Raji (cell line): ENCODE measurements around the gene AHI1.

ENCODE experiments used
- POLR2A ChIP-seq: IDR thresholded peaks from 2 replicates; pipeline ENCODE4 v1.6.1; 2011; ENCODE audit warnings: low read depth, low read length, control low read depth; ENCODE audit not compliant: insufficient read depth

The AHI1 gene

GRCh38 chr6:135318738-135319469 is 178.6 kb downstream of the AHI1 start:
- TF ChIP-seq POLR2A: no peak

- no peak for TF ChIP-seq POLR2A
These were observed 183.0 kb downstream of the AHI1 start for GRCh38 chr6:135314543-135314942.

DNA sequence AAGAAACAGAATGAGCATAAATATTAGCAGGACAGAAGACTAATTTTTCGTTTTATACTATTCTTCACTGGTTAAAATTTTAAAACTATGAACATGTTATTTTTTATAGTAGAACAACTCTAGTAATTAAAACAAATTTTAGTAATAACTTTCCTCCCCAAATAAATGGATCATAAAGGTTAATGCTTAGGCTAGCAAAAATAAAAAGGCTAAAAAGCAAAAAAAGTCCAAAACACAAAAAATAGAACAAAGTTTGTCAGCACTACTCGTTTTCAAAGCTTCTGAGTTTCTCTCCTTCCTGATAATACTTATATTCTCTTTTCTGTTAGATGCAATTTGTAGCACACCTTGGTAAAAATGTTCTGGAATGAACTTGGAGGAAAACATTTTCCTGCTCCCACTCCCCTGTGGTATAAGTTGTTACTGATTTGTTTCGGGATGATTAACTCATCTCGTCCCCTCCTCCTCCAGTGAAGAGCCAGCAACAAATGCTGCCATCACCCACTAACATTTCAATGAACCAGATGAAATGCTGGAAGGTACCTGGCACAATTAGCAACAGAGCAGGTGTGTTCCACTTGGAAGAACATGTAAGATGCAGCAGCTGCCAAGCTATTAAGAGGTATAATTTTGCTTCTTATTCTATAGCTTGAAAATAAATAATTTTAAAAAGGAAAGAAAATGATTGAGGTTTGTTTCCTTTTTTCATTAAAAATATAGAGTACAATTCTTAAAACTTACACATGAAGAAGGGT is 185.9 kb downstream of the AHI1 start:
- TF ChIP-seq POLR2A: no peak

GRCh38 chr6:135310291-135310690 is 187.2 kb downstream of the AHI1 start:
- TF ChIP-seq POLR2A: no peak

DNA sequence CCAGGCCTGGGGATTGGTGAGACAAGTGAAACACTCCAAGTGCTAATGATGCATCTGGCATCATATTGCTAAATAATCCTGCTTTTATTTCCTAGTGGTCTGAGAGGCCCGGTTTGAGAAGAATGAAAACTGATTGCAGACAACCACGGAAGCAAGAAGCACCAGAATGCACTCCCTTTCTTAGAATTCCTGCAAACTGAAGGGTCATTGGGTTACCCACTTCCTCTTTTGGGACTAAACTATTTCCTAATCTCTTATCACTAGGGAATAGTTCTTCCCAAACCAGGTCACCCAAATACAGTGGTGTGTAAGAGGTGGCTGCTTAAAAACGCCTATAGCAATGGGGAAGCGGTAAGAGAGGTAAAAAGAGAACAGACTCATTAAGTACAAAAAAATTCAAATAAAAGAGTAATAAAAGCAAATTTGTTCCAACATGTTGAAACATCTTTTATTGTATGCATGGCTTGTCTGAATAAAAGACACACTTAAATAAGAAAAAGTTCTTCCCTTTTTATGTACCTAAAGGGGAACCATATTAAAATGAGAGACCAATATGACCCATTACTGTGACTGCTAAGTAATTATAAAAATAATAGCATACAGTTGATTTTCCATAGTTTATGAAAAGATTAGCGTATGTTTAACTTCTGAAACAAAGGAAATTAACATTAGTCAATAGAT is 190.7 kb downstream of the AHI1 start:
- TF ChIP-seq POLR2A: no peak

DNA sequence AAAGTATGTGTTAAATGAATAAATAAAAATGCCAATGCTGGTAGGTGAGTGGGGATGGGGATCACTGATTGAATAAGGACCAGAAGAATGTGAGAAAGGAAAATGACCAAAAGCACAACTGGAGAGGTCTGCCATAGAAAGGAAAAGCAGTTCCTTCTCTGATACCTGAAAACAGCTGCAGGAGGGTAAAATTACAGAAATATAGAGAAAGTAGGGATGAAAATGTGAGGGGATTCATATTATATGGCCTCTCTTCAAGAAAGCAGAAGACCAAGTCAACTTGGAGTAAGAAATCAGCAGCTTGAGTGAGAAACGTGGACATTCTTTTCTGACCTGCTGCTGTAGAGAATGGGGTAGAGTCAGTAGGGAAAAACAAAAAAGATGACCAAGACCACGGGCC is 191.4 kb downstream of the AHI1 start:
- no peak for TF ChIP-seq POLR2A

DNA sequence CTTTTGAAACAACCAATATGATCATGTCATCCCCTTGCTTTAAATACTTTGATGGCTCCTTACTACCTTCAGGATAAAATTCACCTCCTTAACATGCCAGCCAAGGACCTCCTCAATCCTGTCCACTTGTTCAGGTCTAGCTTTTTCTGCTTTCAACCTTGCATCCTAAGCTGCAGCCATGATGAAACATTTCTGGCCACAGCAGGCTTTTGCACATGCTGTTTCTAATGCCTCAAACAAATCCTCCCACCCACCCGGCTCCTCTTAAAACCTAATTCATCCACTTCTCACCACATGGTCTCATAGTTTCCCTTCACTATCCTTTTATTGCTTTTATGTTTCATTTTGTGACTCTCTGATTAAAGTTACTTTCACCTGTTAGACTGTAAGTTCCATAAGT is 191.9 kb downstream of the AHI1 start:
- no peak for TF ChIP-seq POLR2A

- TF ChIP-seq POLR2A: no peak
These were observed 192.7 kb downstream of the AHI1 start for GRCh38 chr6:135304883-135305282.

- TF ChIP-seq POLR2A: no peak
These were observed 196.2 kb downstream of the AHI1 start for GRCh38 chr6:135301304-135301703.

DNA sequence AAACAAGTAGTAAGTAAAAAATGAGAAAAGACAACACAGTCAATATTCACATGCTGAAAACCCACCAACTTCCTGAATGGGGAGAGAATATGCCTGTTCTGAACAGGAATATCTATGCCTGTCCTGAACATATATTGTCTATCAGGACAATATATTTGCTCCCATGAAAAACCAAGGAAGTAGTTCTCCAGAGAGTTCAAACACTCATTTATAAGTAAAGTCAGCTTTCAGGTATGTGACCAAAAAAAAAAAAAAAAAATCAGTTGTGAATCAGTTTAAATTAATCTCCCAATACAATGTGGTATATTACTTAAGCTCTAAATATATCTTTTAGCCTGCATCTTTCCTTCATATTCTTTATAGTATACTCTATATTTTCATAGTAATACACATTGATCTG is 197.0 kb downstream of the AHI1 start:
- no peak for TF ChIP-seq POLR2A

GRCh38 chr6:135299256-135299655 is 198.3 kb downstream of the AHI1 start:
- no peak for TF ChIP-seq POLR2A

DNA sequence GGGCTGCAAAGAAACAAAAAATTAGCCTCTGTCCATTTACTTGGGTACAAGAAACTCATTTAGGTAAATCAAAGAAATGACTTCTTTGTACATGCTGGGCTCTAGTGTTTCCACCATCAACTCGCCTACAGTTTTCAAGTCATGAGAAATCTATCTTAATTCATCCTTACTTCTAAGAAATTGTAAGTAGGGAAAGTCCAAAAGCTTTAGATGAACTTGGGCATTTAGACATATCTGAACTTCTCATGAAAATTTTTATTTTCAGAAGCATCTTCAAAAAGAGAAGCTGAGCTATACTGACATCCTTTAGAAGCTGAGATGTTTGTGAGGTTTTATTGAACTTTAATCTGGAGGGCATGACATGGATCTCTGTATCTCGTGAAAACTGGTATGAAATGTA is 199.1 kb downstream of the AHI1 start:
- no peak for TF ChIP-seq POLR2A

DNA sequence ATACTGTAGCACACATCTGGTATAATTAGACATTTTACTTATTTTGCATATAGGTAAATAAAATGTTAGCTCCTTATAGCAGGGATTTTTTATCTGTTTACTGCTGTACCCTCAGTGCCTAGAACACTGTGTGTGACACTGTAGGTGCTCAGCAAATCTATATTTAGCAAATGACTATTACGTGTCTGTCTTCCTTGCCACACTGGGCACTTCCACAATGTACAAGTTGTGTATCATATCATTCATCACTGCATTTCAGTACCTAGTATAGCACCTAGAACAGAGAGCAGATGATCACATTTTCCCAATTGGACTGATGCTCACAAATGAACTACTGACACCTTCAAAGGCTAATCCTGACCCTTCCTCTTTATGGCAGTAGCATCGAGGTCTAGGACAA is 200.8 kb downstream of the AHI1 start:
- TF ChIP-seq POLR2A: no peak

GRCh38 chr6:135295085-135295484 is 202.5 kb downstream of the AHI1 start:
- TF ChIP-seq POLR2A: no peak

- no peak for TF ChIP-seq POLR2A
These were observed 206.1 kb downstream of the AHI1 start for GRCh38 chr6:135291288-135292076.
